ENCODE results near the gene DAP3.
"Not testable (repeated sequence)": the region's sequence is repeated elsewhere in the genome, so short reads cannot be mapped to it uniquely, and the experiment has no call there.

DAP3 gene

DNA sequence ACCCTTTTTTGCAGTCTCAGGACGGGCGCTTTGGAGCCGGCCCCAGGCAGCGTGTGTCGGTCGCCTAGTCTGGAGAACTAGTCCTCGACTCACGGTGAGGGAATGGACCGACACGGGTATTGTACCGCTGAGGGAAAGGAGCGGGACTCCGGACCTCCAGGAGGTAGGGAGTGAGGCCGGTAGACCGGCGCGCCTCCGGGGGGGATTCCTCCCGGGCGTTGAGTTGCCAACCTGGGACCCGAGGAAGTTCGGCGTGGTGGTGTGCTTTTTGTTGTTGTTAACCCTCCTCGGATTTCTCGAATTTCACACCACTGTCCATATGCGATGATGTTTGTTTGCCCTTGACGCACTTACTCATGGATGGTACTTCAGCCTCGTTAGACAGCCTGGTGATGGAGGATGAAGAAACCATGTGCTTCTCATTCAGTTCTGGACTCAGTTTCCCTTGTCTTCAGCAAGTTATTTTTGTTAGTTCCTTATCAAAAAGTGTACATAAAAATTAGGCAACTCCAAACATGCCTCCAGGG lies at the start of gene DAP3:
TSS of gene DAP3 (plus strand) at position 11 of the 527 bp plus-strand sequence. CDS start 20,689 bp downstream, outside the sequence.
- DNase-seq (ENCODE audit: low read depth): peak; percentile 43

- no peak for DNase-seq (ENCODE audit: low read depth)
These were observed 48.5 kb upstream of the DAP3 start for GRCh38 chr1:155640367-155640766.

DNA sequence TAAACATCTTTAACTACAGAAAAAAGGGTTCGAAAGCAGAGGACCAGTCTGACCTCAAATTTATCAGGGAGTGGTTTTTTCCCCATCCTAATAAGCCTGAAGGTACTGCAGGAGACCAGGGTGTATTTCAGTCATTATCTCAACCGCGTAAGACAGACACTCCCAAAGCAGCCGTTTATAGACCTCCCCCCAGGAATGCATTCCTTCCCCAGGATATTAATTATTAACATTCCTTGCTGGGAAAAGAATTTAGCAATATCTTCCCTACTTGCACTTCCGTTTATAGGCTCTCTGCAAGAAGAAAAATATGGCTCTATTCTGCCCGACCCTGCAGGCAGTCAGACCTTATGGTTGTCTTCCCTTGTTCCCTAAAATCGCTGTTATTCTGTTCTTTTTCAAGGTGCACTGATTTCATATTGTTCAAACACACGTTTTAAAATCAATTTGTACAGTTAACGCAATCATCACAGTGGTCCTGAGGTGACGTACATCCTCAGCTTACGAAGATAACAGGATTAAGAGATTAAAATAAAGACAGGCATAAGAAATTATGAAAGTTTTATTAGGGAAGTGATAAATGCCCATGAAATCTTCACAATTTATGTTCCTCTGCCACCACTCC lies 46.2 kb upstream of the DAP3 start:
- not testable (repeated sequence) for DNase-seq (ENCODE audit: low read depth)

DNA sequence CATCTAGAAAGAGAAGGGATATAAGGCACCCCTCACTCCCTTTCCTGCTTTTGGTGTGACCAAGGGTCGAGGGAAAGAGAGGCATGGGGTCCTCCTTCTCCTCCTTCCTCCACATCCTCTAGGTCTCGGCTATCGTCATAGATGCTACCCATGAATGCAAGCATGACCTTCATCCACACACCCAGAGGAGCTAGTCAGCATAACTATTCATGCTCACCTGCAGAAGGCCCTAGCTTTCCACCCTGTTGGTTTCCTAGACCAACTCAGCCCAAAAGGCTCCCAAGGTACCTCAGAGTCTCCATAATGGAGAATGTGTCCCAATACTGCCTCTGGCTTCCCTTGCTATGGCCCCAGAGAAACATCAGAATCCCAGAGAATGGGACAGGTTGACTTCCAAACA lies 45.7 kb upstream of the DAP3 start:
- DNase-seq (ENCODE audit: low read depth): no peak

DNA sequence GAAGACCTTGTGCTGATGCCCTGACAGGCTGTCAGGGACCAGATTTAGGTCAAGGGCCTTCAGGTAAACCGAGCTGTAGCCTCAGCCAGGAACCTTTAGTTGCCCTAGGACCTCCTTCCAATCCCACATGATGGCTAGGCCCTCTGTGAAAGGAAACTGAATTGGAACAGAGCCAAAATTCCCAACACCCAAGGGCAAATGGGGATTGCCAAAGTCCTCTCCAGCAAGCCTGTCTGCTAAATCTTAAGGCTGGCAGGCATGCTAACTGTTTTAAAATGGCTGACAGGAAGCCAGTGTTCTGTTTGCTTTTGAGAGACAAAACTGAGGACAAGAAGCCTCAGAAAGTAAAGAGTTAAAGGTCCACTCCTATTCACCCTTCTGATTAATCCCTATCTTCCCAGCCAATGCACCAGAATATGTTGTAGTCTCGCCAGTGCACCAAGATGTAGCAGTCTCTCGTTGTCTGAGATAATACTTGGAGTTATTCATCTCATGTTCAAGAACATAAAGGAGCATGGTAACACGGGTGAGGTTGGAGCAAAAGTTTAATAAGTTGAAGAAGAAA lies 43.8 kb upstream of the DAP3 start:
- no peak for DNase-seq (ENCODE audit: low read depth)

DNA sequence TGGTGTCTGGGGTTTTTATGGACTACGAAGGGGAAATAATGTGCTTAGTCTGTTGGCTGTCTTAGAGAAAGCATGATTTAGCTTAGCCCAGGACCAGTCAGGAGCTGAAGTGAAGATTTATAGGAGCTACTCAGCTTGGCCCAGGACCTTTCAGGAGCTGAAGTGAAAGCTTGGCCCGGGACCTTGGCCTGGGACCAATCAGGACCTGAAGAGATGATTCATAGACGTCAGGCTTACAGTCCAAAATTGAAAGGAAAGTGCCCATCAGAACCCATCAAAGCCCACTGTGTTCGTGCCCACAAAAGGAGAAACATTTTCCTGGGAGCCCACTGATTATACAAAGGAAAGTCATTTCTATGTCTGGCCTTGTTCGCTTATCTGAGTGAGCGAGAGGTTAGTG lies 43.2 kb upstream of the DAP3 start:
- no peak for DNase-seq (ENCODE audit: low read depth)

GRCh38 chr1:155646307-155646706 lies 42.6 kb upstream of the DAP3 start:
- no peak for DNase-seq (ENCODE audit: low read depth)

DNA sequence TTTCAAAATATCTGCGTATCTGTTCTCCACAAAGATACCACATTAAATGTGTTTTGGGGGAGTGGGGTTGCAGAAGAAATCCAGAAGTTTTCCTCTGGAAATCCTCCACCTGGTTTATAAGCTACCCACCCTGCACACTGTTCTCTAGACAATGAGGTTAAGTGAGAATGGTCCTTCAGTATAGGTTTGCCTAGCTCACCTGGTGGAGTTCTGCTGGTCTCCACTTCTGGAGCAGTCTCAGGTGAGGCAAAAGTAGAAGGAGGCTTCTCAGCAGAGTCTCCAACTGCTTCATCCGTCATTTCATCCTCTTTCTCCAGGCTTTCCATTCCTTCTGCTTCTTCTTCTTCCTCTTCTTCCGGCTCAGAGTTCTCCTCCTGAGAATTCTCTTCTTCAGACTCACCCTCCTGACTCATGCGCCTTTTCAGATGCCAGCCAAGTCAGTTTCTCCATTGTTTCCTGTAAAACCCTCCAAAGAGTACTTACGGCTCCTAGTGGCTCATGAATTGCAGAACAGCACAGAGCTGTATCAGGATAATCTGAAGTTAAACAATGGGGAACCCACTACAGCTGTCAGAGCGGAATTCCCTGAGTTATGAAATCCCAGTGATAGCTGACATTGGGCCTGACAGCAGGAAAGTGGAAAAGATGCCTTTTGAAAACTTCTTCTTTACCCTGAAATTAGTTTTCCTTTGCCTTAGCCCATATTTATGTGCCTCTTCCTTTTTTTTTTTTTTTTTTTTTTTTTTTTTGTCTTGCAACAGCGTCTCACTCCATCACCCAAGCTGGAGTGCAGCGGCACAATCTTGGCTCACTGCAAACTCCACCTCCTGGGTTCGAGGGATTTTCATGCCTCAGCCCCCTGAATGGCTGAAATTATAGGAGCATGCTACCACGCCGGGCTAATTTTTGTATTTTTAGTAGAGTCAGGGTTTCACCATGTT lies 40.4 kb upstream of the DAP3 start:
- DNase-seq (ENCODE audit: low read depth): peak; percentile 81

- no peak for DNase-seq (ENCODE audit: low read depth)
These were observed 39.2 kb upstream of the DAP3 start for GRCh38 chr1:155649676-155650075.

- no peak for DNase-seq (ENCODE audit: low read depth)
These were observed 38.6 kb upstream of the DAP3 start for GRCh38 chr1:155650231-155650757.

DNA sequence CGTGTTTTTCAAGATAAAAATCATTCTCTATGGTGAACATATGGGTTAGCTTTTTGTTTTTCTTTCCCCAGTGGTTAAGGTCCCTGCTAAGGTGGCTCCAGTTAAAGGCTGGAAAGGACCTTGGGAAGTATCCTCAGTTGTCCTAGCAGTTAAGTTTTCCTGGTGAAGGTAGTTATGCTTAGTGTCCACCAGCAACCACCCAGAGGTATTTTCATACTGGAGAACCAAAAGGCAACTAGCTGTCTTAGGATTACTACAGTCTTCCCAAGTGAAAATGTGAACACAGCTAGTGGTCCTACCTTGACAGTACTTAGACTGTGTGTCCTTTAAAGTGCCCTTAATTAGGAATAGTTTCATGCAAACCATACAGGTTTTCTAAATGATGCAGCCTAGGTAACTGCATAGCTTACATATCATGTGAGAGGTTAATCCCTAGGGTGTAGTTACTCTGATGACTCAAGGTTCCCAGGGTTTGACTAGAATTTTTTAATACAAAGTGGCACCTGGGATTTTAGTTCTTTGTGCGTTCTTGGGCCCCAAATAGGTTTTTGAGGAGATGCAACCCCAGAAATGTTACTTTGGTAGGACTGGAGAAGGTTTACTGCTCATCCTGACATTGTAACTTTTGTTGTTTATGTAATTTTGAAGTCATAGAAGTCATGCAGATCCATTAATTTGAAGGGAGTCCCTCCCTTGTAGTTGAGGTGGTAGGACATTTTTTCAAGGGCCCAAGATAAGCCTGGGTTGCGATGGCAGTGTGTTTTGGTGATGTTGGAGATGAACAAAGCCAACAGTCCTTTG lies 36.8 kb upstream of the DAP3 start:
- DNase-seq (ENCODE audit: low read depth): no peak

DNA sequence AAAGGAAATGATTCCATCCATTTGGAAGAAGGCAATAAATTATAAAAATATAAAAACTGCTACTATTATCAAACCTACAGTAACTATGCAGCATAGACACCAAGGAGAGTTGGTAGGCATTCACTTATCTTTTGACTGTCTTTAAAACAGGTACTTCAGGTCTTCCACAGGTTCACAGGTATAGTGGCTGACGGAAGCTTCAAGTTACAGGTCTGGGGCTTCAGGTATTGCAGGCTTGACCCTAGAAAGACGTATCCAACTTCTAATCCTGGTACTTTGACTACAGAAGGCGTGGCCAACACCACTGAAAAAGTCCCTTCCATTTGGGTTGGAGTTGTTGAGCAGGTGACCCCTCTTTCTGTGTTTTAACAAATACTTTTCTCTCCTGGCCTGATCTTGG lies 35.9 kb upstream of the DAP3 start:
- DNase-seq (ENCODE audit: low read depth): no peak

DNA sequence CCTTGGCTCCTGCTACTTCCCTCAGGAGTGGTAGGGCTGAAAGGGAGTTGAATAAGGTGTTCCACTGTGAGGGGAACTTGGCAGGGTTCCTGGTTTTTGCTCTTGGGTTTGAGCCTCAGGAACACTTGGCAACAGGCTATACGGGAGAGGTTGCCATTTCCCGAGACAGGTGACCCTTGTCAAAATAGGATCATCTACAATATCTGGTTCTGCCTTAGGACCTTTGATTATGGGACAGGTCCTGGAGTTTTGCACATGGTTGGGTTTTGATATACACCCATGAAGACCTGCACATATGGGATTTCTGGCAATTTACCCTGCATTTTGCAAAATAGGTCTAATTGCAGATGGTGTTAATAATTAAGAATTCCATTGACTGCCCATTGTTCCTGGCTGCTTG lies 31.4 kb upstream of the DAP3 start:
- DNase-seq (ENCODE audit: low read depth): no peak

GRCh38 chr1:155661239-155661638 lies 27.7 kb upstream of the DAP3 start:
- not testable (repeated sequence) for DNase-seq (ENCODE audit: low read depth)

GRCh38 chr1:155669233-155670162 lies 19.4 kb upstream of the DAP3 start:
- DNase-seq (ENCODE audit: low read depth): no peak

DNA sequence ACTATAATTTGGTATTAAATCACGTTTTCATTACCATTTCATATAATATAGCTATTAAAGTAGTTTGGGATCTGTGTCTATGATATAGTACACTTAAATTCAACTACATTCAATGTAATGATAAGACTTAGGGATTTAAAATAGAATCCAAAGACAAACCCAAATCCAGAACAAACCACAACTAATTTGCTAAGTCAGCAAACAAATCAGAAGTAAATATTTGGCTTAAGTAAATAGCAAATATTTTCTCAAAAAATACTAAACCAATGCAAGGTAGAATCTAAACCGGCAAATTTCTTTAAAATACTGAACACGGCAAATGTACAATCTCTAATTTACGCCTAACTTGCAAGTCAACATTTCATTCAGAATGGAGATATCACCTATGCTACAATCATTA lies 17.1 kb upstream of the DAP3 start:
- no peak for DNase-seq (ENCODE audit: low read depth)

DNA sequence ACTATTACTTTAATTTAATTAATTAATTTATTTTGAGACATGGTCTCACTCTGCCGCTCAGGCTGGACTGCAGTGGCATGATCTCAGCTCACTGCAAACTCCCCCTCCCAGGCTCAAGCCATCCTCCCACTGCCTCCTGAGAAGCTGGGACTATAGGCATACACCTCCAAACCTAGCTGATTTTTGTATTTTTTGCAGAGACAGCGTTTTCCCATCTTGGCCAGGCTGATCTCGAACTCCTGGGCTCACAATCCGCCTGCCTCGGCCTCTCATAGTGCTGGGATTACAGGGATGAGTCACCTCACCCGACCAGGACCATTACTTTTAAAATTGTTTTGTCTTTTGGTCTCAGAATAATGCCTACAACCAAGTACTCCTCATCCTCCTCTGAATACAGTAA lies 15.9 kb upstream of the DAP3 start:
- no peak for DNase-seq (ENCODE audit: low read depth)

DNA sequence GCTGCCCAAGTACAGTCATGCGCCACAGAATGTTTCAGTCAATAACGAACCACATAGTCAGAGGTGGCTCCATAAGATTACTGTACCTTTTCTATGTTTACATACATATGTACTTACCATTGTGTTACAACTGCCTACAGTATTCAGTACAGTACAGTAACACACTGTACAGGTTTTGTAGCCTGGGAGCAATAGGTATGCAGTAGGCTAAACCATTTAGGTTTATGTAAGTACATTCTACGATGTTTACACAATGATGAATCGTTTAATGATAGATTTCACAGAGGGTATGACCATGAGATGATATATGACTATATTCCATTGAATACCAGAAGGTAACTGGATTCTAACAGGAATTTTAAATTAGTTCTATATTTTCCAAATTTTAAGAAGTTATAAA lies 10.9 kb upstream of the DAP3 start:
- DNase-seq (ENCODE audit: low read depth): no peak

GRCh38 chr1:155678992-155679391 lies 9.9 kb upstream of the DAP3 start:
- DNase-seq (ENCODE audit: low read depth): not testable (repeated sequence)

GRCh38 chr1:155680531-155680930 lies 8.4 kb upstream of the DAP3 start:
- no peak for DNase-seq (ENCODE audit: low read depth)

DNA sequence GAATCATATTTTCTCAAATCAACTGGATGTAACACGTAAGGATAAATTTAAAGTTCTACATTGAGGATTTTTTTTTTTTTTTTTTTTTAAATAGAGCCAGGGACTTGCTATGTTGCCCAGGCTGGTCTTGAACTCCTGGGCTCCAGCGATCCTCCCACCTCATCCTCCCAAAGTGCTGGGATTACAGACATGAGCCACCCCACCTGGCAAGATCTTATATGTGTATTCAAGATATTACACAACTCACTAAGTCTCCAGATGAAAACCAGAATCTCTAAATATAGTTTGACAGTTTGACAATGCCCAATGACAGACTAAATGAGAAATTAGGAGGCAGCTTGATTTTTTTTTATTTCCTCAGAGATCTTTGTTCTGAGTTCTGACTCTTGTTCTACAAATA lies 7.1 kb upstream of the DAP3 start:
- no peak for DNase-seq (ENCODE audit: low read depth)
